ENCODE data around the gene NTSR2.

GRCh38 chr2:11617984-11618707 lies 51.8 kb downstream of the NTSR2 start:
- TF ChIP-seq POLR2A (IDR thresholded peaks at IDR 0.05; ENCODE audit: low read depth, low read length), result no peak
- no peak for TF ChIP-seq TAF1 (IDR thresholded peaks at IDR 0.05; ENCODE audit: borderline replicate concordance, low read depth, low read length)
